Endothelial cell of umbilical vein (primary cell): ENCODE results near the gene CEP128. TPM values are rescaled to one million over a fixed set of nuclear protein-coding genes. Genes with fewer than 3 reads are reported as not detected.

Experiments used
- BruUV-seq: library from RNA; stranded (reverse); fragments of 400-500 nt; replicated peaks from 2 replicates; lab custom pipeline; 2021; lab: Mats Ljungman, UMichigan
- CTCF ChIA-PET: fragments of 300-600, 350-600 bp; sonication (Branson Sonifier 250); formaldehyde crosslinking; loops from one replicate; lab custom pipeline; 2021; ENCODE audit warnings: antibody characterized with exemption, inconsistent platforms; lab: Charles Lee
- POLR2A ChIA-PET: fragments of 300-600, 350-600 bp; sonication (Branson Sonifier 250); formaldehyde crosslinking; loops from one replicate; lab custom pipeline; 2021; ENCODE audit warnings: antibody characterized with exemption, inconsistent platforms; lab: Charles Lee
- DNase-seq: peaks from one replicate; pipeline ENCODE4 v3.0.0-alpha.2; 2011; ENCODE audit warnings: low read depth, low spot score
- FAIRE-seq: peaks from 2 replicates; lab custom pipeline; 2011; peaks lifted over from hg19 to GRCh38; lab: Jason Lieb, UNC
- H2AFZ ChIP-seq: 2 replicates; pipeline ENCODE4 v1.6.0; 2012; ENCODE audit warnings: low read depth, low read length, control low read depth, inconsistent platforms
- H3K27ac ChIP-seq: 2 replicates; pipeline ENCODE4 v1.5.1; 2011; ENCODE audit warnings: low read depth, mild to moderate bottlenecking, control low read depth, low read length, moderate library complexity; ENCODE audit not compliant: insufficient read depth
- H3K27me3 ChIP-seq, 2 experiments: 2 replicates each; pipeline versions ENCODE4 v1.6.0 to v1.6.1; 2011; ENCODE audit warnings: low read length in 2 of 2, mixed read lengths in 1 of 2; ENCODE audit not compliant: control insufficient read depth in 2 of 2, insufficient read depth in 2 of 2
- H3K36me3 ChIP-seq, 2 experiments: 2 replicates in 1 of 2; 3 replicates in 1 of 2; pipeline ENCODE4 v1.5.1; 2011; ENCODE audit warnings: low read length in 2 of 2, mild to moderate bottlenecking in 1 of 2, moderate library complexity in 1 of 2; ENCODE audit not compliant: control insufficient read depth in 2 of 2, insufficient read depth in 2 of 2; ENCODE audit errors: extremely low read depth in 1 of 2
- H3K4me1 ChIP-seq: 3 replicates; pipeline ENCODE4 v1.5.1; 2011; ENCODE audit warnings: mild to moderate bottlenecking, low read length; ENCODE audit not compliant: control insufficient read depth, insufficient read depth; ENCODE audit errors: extremely low read depth
- H3K4me2 ChIP-seq: 2 replicates; pipeline ENCODE4 v1.6.1; 2011; ENCODE audit warnings: low read length, control low read depth, mixed read lengths; ENCODE audit not compliant: insufficient read depth
- H3K4me3 ChIP-seq, 3 experiments: fragments of 200-600 bp in 1 of 3; sonication (generic), shearing (Covaris generic) in 1 of 3; replicated peaks in 1 of 3; 2 replicates each; pipeline ENCODE4 v1.5.1; 2011 to 2016; ENCODE audit warnings: control low read depth in 3 of 3, low read length in 3 of 3, mild to moderate bottlenecking in 2 of 3, inconsistent platforms in 1 of 3, low read depth in 1 of 3, moderate library complexity in 1 of 3; ENCODE audit not compliant: insufficient read depth in 1 of 3
- H3K79me2 ChIP-seq: 2 replicates; pipeline ENCODE4 v1.6.0; 2012; ENCODE audit warnings: low read length, inconsistent platforms; ENCODE audit not compliant: control insufficient read depth, insufficient read depth
- H3K9ac ChIP-seq: replicated peaks from 2 replicates; pipeline ENCODE3; 2011; ENCODE audit warnings: low read length, control low read depth; ENCODE audit not compliant: insufficient read depth; ENCODE audit errors: extremely low read depth
- H3K9me1 ChIP-seq: replicated peaks from 3 replicates; pipeline ENCODE4 v1.6.0; 2011; ENCODE audit warnings: mild to moderate bottlenecking, low read length; ENCODE audit not compliant: control insufficient read depth, insufficient read depth; ENCODE audit errors: extremely low read depth
- H3K9me3 ChIP-seq: replicated peaks from 2 replicates; pipeline ENCODE4 v1.5.1; 2012; ENCODE audit warnings: low read length, inconsistent platforms; ENCODE audit not compliant: control insufficient read depth, insufficient read depth
- H4K20me1 ChIP-seq: replicated peaks from 2 replicates; pipeline ENCODE3; 2011; ENCODE audit warnings: mild to moderate bottlenecking, low read length; ENCODE audit not compliant: control insufficient read depth, insufficient read depth; ENCODE audit errors: extremely low read depth
- EZH2 ChIP-seq: IDR thresholded peaks from 2 replicates; pipeline ENCODE4 v1.6.1; 2012; ENCODE audit warnings: borderline replicate concordance, low read depth, mild to moderate bottlenecking, moderate library complexity, low read length, inconsistent platforms; ENCODE audit not compliant: severe bottlenecking
- FOS ChIP-seq: IDR thresholded peaks from 2 replicates; pipeline ENCODE4 v1.6.1; 2011; ENCODE audit warnings: mild to moderate bottlenecking, low read length, moderate library complexity, borderline replicate concordance; ENCODE audit not compliant: insufficient read depth
- GATA2 ChIP-seq: IDR thresholded peaks from 2 replicates; pipeline ENCODE4 v1.7.0; 2011; ENCODE audit warnings: low read depth, mild to moderate bottlenecking, moderate library complexity, mixed read lengths, low read length; ENCODE audit not compliant: insufficient read length, insufficient read depth
- JUN ChIP-seq: IDR thresholded peaks from 2 replicates; pipeline ENCODE4 v1.6.1; 2011; ENCODE audit warnings: borderline replicate concordance, low read depth; ENCODE audit not compliant: insufficient read length, insufficient read depth
- MYC ChIP-seq: IDR thresholded peaks from one replicate; pipeline ENCODE4 v1.6.1; 2011; ENCODE audit warnings: mild to moderate bottlenecking, low read depth, low read length
- POLR2A ChIP-seq: IDR thresholded peaks from 2 replicates; pipeline ENCODE4 v1.6.1; 2012; ENCODE audit warnings: low read depth, mild to moderate bottlenecking, control low read depth, low read length
- POLR2AphosphoS5 ChIP-seq: IDR thresholded peaks from 2 replicates; pipeline ENCODE4 v1.6.1; 2012; ENCODE audit warnings: low read depth, mild to moderate bottlenecking, control low read depth, low read length, moderate library complexity; ENCODE audit not compliant: insufficient read depth
- dilution Hi-C: fragments of 300-500 bp; cut with MboI; formaldehyde crosslinking; loops from one replicate; pipeline ENCODE4 v1.15.0; 2019; ENCODE audit warnings: low sequenced_read_pairs; ENCODE audit not compliant: extremely low pct_ligation_motif_present
- intact Hi-C: fragments of 100-400 bp; cut with micrococcal nuclease; formaldehyde crosslinking; loops from one replicate; pipeline ENCODE4 v1.10.0; 2022
- polyA plus RNA-seq, 4 experiments: library from polyadenylated mRNA; depleted of rRNA in 3 of 4; stranded (reverse) in 3 of 4; unstranded in 1 of 4; fragments of >200 nt; gene quantifications; 2 replicates each; pipeline versions ENCODE4 v1.2.1 to v1.2.3, GENCODE V29; 2011 to 2012; ENCODE audit warnings: missing spikeins in 1 of 4
- total RNA-seq: library from RNA; stranded (reverse); gene quantifications from 2 replicates; pipeline ENCODE4 v1.2.3, GENCODE V29; 2021
- TF ChIP-seq, protein P1 (sequence below): IDR thresholded peaks from 2 replicates; pipeline ENCODE4 v1.6.1; 2011; ENCODE audit not compliant: insufficient read depth, insufficient read length
- TF ChIP-seq, protein P2 (sequence below), 2 donors: IDR thresholded peaks; 1 replicate in 1 of 2; 2 replicates in 1 of 2; pipeline ENCODE4 v1.5.1; 2011; ENCODE audit warnings: low read length in 2 of 2, mild to moderate bottlenecking in 2 of 2, moderate library complexity in 2 of 2, control low read depth in 1 of 2, inconsistent platforms in 1 of 2, low read depth in 1 of 2; ENCODE audit not compliant: insufficient read depth in 1 of 2; ENCODE audit errors: extremely low read depth in 1 of 2

The CEP128 gene
- total and polyA plus RNA-seq, 2 donors (not counting 3 experiments of a cell fraction or from before 2014, with no cell fraction given) = 0.91 to 23.7 TPM

DNA sequence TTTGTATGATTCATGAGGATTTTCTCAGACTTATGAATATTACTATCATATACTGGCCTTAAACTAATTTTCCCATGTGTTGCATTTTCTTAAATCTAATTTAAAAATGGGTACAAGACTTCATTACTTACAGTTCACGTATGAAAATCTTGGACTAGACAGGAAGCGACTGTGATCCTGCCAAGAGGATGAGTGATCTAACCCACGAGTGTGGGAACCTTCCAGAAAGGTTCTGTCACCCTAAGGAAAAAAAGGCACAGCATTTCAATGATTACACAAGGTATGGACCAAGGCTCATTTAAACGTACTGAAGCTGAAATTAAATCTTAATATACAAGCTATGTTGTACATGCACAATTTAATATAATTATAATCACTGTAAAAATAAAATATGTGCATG lies 436.8 kb downstream of the CEP128 start:
- Histone ChIP-seq H3K4me1 (no peaks in the 10 kb centered on the region), H3K79me2 (no peaks in the 10 kb centered on the region), H3K4me2 (no peak overlapping the region), H3K4me3 (no peak overlapping the region), H3K27ac (no peak overlapping the region), H3K36me3 (no peaks in the 10 kb centered on the region), H4K20me1 (no peaks in the 10 kb centered on the region), H3K9me1 (no peaks in the 10 kb centered on the region), H3K9ac (no peak overlapping the region), H3K9me3 (no peaks in the 10 kb centered on the region), H3K27me3 (no peaks in the 10 kb centered on the region), H2AFZ (no peak overlapping the region)
- dilution Hi-C loops = no loop called here
- TF ChIP-seq, protein P1, sequence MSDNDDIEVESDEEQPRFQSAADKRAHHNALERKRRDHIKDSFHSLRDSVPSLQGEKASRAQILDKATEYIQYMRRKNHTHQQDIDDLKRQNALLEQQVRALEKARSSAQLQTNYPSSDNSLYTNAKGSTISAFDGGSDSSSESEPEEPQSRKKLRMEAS = no peak
- TF ChIP-seq GATA2 (no peak), MYC (no peak), FOS (no peak), POLR2AphosphoS5 (no peak), JUN (no peak), POLR2A (no peak), EZH2 (no peak)
- TF ChIP-seq, protein P2, sequence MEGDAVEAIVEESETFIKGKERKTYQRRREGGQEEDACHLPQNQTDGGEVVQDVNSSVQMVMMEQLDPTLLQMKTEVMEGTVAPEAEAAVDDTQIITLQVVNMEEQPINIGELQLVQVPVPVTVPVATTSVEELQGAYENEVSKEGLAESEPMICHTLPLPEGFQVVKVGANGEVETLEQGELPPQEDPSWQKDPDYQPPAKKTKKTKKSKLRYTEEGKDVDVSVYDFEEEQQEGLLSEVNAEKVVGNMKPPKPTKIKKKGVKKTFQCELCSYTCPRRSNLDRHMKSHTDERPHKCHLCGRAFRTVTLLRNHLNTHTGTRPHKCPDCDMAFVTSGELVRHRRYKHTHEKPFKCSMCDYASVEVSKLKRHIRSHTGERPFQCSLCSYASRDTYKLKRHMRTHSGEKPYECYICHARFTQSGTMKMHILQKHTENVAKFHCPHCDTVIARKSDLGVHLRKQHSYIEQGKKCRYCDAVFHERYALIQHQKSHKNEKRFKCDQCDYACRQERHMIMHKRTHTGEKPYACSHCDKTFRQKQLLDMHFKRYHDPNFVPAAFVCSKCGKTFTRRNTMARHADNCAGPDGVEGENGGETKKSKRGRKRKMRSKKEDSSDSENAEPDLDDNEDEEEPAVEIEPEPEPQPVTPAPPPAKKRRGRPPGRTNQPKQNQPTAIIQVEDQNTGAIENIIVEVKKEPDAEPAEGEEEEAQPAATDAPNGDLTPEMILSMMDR (IDR thresholded peaks at IDR 0.05; ENCODE audit: extremely low read depth in 1 of 2, insufficient read depth in 1 of 2, low read depth in 1 of 2, low read length in 2 of 2) = no peak
- DNase-seq (no peak), FAIRE-seq (no peak)
- ChIA-PET POLR2A (no interaction called here), CTCF (no interaction called here)
- intact Hi-C loops = no loop called here
- no TSS peak for BruUV-seq
